SK-N-SH treated with all-trans-retinoic acid at 6 μM for 48 hours (cell line): ENCODE results near the gene SGO1.
"Not testable (repeated sequence)": the region's sequence is repeated elsewhere in the genome, so short reads cannot be mapped to it uniquely, and the experiment has no call there.

Experiments
- ATAC-seq: fragments of 200-7000 bp; cut with Tn5 transposase; 3 replicates; pipeline ENCODE4 v1.9.1; 2020; ENCODE audit warnings: mild to moderate bottlenecking, moderate library complexity
- ARNTL ChIP-seq: fragments of 450-650 bp; formaldehyde crosslinking; IDR thresholded peaks from 2 replicates; pipeline ENCODE4 v1.5.0; 2020; ENCODE audit warnings: low read depth, mild to moderate bottlenecking, moderate library complexity, borderline replicate concordance
- CREB5 ChIP-seq: fragments of 250-450 bp; sonication (Bioruptor Pico); IDR thresholded peaks from 2 replicates; pipeline ENCODE4 v1.5.1; 2020; ENCODE audit warnings: low read depth, mild to moderate bottlenecking, moderate library complexity
- CSDC2 ChIP-seq: fragments of 250-450 bp; sonication (Bioruptor Pico); IDR thresholded peaks from 2 replicates; pipeline ENCODE4 v1.5.0; 2020; ENCODE audit warnings: mild to moderate bottlenecking, moderate library complexity
- CSRNP3 ChIP-seq: fragments of 250-450 bp; sonication (Bioruptor Pico); IDR thresholded peaks from 2 replicates; pipeline ENCODE4 v1.5.1; 2021; ENCODE audit warnings: mild to moderate bottlenecking, moderate library complexity
- ESRRG ChIP-seq: fragments of 250-450 bp; sonication (Bioruptor Pico); IDR thresholded peaks from 2 replicates; pipeline ENCODE4 v1.6.1; 2021; ENCODE audit warnings: mild to moderate bottlenecking
- GLIS3 ChIP-seq: fragments of 250-450 bp; sonication (Bioruptor Pico); IDR thresholded peaks from 2 replicates; pipeline ENCODE4 v1.5.0; 2020; ENCODE audit warnings: mild to moderate bottlenecking, moderate library complexity
- ISL1 ChIP-seq: fragments of 250-450 bp; sonication (Bioruptor Pico); IDR thresholded peaks from 2 replicates; pipeline ENCODE4 v2.1.2; 2022; ENCODE audit warnings: mild to moderate bottlenecking, moderate library complexity
- OSR1 ChIP-seq: fragments of 250-450 bp; sonication (Bioruptor Pico); IDR thresholded peaks from 2 replicates; pipeline ENCODE4 v1.8.0; 2022; ENCODE audit warnings: moderate library complexity, mild to moderate bottlenecking, inconsistent platforms
- POU6F1 ChIP-seq: fragments of 250-450 bp; sonication (Bioruptor Pico); IDR thresholded peaks from 2 replicates; pipeline ENCODE4 v1.8.0; 2021; ENCODE audit warnings: low read depth, mild to moderate bottlenecking, moderate library complexity, borderline replicate concordance
- PPARA ChIP-seq: fragments of 250-450 bp; sonication (Bioruptor Pico); IDR thresholded peaks from 2 replicates; pipeline ENCODE4 v1.5.0; 2020; ENCODE audit warnings: mild to moderate bottlenecking, borderline replicate concordance
- TCF4 ChIP-seq: fragments of 250-450 bp; sonication (Bioruptor Pico); IDR thresholded peaks from 2 replicates; pipeline ENCODE4 v1.8.0; 2021; ENCODE audit warnings: mild to moderate bottlenecking, moderate library complexity, borderline replicate concordance
- TOX ChIP-seq: fragments of 250-450 bp; sonication (Bioruptor Pico); IDR thresholded peaks from 2 replicates; pipeline ENCODE4 v1.8.0; 2021; ENCODE audit warnings: mild to moderate bottlenecking, moderate library complexity, borderline replicate concordance
- ZC3H10 ChIP-seq: fragments of 250-450 bp; sonication (Bioruptor Pico); IDR thresholded peaks from 2 replicates; pipeline ENCODE4 v1.5.1; 2021; ENCODE audit warnings: mild to moderate bottlenecking, moderate library complexity
- ZFP3 ChIP-seq: fragments of 250-450 bp; sonication (Bioruptor Pico); IDR thresholded peaks from 2 replicates; pipeline ENCODE4 v1.5.0; 2020; ENCODE audit warnings: mild to moderate bottlenecking, moderate library complexity
- ZFP30 ChIP-seq: fragments of 450-650 bp; formaldehyde crosslinking; IDR thresholded peaks from 2 replicates; pipeline ENCODE4 v1.5.0; 2022; ENCODE audit warnings: mild to moderate bottlenecking, moderate library complexity
- ZNF565 ChIP-seq: fragments of 450-650 bp; formaldehyde crosslinking; conservative IDR thresholded peaks from 2 replicates; pipeline ENCODE4 v1.5.0; 2020; ENCODE audit warnings: low read depth, mild to moderate bottlenecking, moderate library complexity
- ZNF8 ChIP-seq: fragments of 450-650 bp; formaldehyde crosslinking; IDR thresholded peaks from 2 replicates; pipeline ENCODE4 v1.5.0; 2020; ENCODE audit warnings: mild to moderate bottlenecking, moderate library complexity
- TF ChIP-seq, protein P1 (sequence below): fragments of 250-450 bp; sonication (Bioruptor Pico); IDR thresholded peaks from 2 replicates; pipeline ENCODE4 v1.5.0; 2020; ENCODE audit warnings: mild to moderate bottlenecking, moderate library complexity
- TF ChIP-seq, protein P2 (sequence below): fragments of 250-450 bp; sonication (Bioruptor Pico); IDR thresholded peaks from 2 replicates; pipeline ENCODE4 v1.8.0; 2020; ENCODE audit warnings: mild to moderate bottlenecking, moderate library complexity, borderline replicate concordance

SGO1 gene

DNA sequence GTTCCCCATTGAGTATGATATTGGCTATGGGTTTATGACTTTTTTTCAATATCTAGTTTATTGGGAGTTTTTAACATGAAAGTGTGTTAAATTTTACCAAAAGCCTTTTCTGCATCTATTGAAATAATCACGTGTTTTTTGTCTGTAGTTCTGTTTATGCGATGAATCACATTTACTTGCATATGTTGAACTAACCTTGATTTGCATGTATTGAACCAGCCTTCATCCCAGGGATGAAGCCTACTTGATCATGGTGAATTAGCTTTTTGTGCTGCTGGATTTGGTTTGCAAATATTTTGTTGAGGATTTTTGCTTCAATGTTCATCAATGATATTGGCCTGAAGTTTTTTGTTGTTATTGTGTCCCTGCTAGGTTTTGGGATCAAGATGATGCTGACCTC lies 21.9 kb upstream of the SGO1 start:
- ATAC-seq, result not testable (repeated sequence)

DNA sequence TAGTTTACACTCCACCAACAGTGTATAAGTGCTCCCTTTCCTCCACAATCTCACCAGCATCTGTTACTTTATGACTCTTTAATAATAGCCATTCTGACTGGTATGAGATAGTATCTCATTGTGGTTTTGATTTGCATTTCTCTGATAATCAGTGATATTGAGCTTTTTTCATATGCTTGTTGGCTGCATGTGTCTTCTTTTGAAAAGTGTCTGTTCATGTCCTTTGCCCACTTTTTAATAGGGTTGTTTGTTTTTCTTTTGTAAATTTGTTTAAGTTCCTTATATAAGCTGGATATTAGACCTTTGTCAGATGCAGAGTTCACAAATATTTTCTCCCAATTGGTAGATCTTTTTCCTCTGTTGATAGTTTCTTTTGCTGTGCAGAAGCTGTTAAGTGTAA lies 19.9 kb upstream of the SGO1 start:
- not testable (repeated sequence) for ATAC-seq

DNA sequence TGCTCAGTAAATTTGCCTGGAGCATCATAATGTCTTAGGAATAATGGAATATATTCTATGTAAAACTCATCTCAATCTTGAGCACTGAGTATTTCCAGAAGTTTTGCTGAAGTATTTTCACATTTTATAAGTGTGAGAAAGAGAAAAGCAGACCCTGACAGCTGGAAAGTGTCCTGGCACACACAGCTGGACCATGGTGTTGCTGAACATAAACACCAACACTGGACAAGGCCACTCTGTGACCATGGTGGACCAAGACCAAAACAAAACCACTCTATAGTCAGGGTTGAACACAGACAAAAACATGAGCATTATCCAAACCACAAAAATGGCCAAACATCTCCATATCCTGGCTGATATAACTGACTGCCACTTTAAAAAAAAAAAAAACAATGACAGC lies 15.1 kb upstream of the SGO1 start:
- TF ChIP-seq ESRRG (CRISPR knock-in tag), result no peak
- no peak for TF ChIP-seq ZNF8 (CRISPR knock-in tag)
- no peak for TF ChIP-seq ZC3H10 (CRISPR knock-in tag)
- TF ChIP-seq GLIS3 (CRISPR knock-in tag), result no peak
- no peak for TF ChIP-seq ZNF565 (CRISPR knock-in tag)
- no peak for TF ChIP-seq ZFP3 (CRISPR knock-in tag)
- no peak for TF ChIP-seq TOX (CRISPR knock-in tag)
- TF ChIP-seq ARNTL (CRISPR knock-in tag), result no peak
- no peak for TF ChIP-seq CSDC2
- TF ChIP-seq, protein P1, sequence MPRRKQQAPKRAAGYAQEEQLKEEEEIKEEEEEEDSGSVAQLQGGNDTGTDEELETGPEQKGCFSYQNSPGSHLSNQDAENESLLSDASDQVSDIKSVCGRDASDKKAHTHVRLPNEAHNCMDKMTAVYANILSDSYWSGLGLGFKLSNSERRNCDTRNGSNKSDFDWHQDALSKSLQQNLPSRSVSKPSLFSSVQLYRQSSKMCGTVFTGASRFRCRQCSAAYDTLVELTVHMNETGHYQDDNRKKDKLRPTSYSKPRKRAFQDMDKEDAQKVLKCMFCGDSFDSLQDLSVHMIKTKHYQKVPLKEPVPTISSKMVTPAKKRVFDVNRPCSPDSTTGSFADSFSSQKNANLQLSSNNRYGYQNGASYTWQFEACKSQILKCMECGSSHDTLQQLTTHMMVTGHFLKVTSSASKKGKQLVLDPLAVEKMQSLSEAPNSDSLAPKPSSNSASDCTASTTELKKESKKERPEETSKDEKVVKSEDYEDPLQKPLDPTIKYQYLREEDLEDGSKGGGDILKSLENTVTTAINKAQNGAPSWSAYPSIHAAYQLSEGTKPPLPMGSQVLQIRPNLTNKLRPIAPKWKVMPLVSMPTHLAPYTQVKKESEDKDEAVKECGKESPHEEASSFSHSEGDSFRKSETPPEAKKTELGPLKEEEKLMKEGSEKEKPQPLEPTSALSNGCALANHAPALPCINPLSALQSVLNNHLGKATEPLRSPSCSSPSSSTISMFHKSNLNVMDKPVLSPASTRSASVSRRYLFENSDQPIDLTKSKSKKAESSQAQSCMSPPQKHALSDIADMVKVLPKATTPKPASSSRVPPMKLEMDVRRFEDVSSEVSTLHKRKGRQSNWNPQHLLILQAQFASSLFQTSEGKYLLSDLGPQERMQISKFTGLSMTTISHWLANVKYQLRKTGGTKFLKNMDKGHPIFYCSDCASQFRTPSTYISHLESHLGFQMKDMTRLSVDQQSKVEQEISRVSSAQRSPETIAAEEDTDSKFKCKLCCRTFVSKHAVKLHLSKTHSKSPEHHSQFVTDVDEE, result no peak
- no peak for TF ChIP-seq OSR1 (CRISPR knock-in tag)
- no peak for TF ChIP-seq CSRNP3 (CRISPR knock-in tag)
- TF ChIP-seq PPARA (CRISPR knock-in tag), result no peak
- TF ChIP-seq TCF4, result no peak
- TF ChIP-seq, protein P2, sequence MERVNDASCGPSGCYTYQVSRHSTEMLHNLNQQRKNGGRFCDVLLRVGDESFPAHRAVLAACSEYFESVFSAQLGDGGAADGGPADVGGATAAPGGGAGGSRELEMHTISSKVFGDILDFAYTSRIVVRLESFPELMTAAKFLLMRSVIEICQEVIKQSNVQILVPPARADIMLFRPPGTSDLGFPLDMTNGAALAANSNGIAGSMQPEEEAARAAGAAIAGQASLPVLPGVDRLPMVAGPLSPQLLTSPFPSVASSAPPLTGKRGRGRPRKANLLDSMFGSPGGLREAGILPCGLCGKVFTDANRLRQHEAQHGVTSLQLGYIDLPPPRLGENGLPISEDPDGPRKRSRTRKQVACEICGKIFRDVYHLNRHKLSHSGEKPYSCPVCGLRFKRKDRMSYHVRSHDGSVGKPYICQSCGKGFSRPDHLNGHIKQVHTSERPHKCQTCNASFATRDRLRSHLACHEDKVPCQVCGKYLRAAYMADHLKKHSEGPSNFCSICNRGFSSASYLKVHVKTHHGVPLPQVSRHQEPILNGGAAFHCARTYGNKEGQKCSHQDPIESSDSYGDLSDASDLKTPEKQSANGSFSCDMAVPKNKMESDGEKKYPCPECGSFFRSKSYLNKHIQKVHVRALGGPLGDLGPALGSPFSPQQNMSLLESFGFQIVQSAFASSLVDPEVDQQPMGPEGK (CRISPR knock-in tag), result no peak
- no peak for TF ChIP-seq ISL1 (CRISPR knock-in tag)
- no peak for ATAC-seq

- no peak for ATAC-seq
- no peak for TF ChIP-seq ARNTL (CRISPR knock-in tag)
- no peak for TF ChIP-seq ZNF8 (CRISPR knock-in tag)
- no peak for TF ChIP-seq ZFP30 (CRISPR knock-in tag)
- no peak for TF ChIP-seq POU6F1
- no peak for TF ChIP-seq CSRNP3 (CRISPR knock-in tag)
- TF ChIP-seq ESRRG (CRISPR knock-in tag), result no peak
- no peak for TF ChIP-seq GLIS3 (CRISPR knock-in tag)
- TF ChIP-seq, protein P1, result no peak
- TF ChIP-seq ZNF565 (CRISPR knock-in tag), result no peak
- TF ChIP-seq CREB5 (CRISPR knock-in tag), result no peak
- no peak for TF ChIP-seq PPARA (CRISPR knock-in tag)
- no peak for TF ChIP-seq TOX (CRISPR knock-in tag)
- TF ChIP-seq ZC3H10 (CRISPR knock-in tag), result no peak
- TF ChIP-seq ISL1 (CRISPR knock-in tag), result no peak
- TF ChIP-seq TCF4, result no peak
- TF ChIP-seq, all 23 proteins: peak for 0
Observed at GRCh38 chr3:20197775-20198174, 11.8 kb upstream of the SGO1 start.
